ENCODE results near the gene OSER1. TPM values are rescaled to one million over a fixed set of nuclear protein-coding genes. Genes with fewer than 3 reads are reported as not detected.

The OSER1 gene
- total RNA-seq, 1 experiment from 2014 or later = 24.3 TPM

DNA sequence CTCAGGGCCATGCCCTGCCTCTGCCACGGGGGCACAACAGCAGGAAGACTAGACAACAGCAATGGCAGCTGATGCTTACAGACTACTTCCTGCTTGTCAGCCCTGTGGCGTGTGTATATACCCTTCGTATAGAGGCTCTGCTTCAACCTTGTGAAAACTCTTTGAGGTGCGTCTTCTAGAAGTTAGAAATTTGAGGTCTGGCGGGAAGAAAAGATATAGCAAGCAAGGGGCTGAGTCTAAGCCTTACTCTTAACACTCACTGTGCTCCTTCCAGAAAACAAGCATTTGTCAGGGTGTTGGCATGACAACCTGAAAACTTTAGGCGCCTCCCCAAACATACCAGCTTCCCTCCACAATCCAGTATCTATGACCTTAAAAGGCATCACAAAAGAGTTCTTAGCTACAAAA lies 56.9 kb downstream of the OSER1 start:
- CTCF ChIA-PET = interaction anchor here (1.0 to 1.9 kb wide), 3 partner anchors 16 to 70 kb away, joined by 4 to 7 read pairs (median 4); no protein-coding TSS in a partner anchor
- no peaks in the 10 kb centered on the region for H3K36me3 Mint-ChIP-seq
- no peaks in the 10 kb centered on the region for H3K4me1 Mint-ChIP-seq
- no peak overlapping the region for H3K27ac Mint-ChIP-seq
- POLR2A ChIA-PET = interaction anchor here (1.1 kb wide), 1 partner anchor 17 kb away, joined by 3 read pairs; no protein-coding TSS in a partner anchor
- no peak overlapping the region for H3K4me3 Mint-ChIP-seq
- no peak for TF ChIP-seq GABPB1 (CRISPR knock-in tag; IDR thresholded peaks at IDR 0.05)
- no peak for TF ChIP-seq ZNF416 (CRISPR knock-in tag; IDR thresholded peaks at IDR 0.05)
- no peak for TF ChIP-seq SMAD4 (CRISPR knock-in tag; IDR thresholded peaks at IDR 0.05)
- TF ChIP-seq ZNF281 (CRISPR knock-in tag; IDR thresholded peaks at IDR 0.05) = no peak
- TF ChIP-seq, protein P1, sequence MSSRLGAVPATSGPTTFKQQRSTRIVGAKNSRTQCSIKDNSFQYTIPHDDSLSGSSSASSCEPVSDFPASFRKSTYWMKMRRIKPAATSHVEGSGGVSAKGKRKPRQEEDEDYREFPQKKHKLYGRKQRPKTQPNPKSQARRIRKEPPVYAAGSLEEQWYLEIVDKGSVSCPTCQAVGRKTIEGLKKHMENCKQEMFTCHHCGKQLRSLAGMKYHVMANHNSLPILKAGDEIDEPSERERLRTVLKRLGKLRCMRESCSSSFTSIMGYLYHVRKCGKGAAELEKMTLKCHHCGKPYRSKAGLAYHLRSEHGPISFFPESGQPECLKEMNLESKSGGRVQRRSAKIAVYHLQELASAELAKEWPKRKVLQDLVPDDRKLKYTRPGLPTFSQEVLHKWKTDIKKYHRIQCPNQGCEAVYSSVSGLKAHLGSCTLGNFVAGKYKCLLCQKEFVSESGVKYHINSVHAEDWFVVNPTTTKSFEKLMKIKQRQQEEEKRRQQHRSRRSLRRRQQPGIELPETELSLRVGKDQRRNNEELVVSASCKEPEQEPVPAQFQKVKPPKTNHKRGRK (CRISPR knock-in tag; IDR thresholded peaks at IDR 0.05; ENCODE audit: borderline replicate concordance) = no peak
- no peak for TF ChIP-seq TEAD1 (CRISPR knock-in tag; IDR thresholded peaks at IDR 0.05)
- TF ChIP-seq GRHL2 (CRISPR knock-in tag; IDR thresholded peaks at IDR 0.05; ENCODE audit: insufficient replicate concordance, severe bottlenecking) = no peak
- TF ChIP-seq, protein P2, sequence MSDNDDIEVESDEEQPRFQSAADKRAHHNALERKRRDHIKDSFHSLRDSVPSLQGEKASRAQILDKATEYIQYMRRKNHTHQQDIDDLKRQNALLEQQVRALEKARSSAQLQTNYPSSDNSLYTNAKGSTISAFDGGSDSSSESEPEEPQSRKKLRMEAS (CRISPR knock-in tag; IDR thresholded peaks at IDR 0.05) = no peak
- TF ChIP-seq CREB1 (CRISPR knock-in tag; IDR thresholded peaks at IDR 0.05) = no peak
- TF ChIP-seq OVOL2 (CRISPR knock-in tag; IDR thresholded peaks at IDR 0.05; ENCODE audit: borderline replicate concordance) = no peak
- TF ChIP-seq ZNF423 (CRISPR knock-in tag; IDR thresholded peaks at IDR 0.05) = no peak
- TF ChIP-seq AFF4 (CRISPR knock-in tag; IDR thresholded peaks at IDR 0.05; ENCODE audit: borderline replicate concordance) = no peak
- no peak for TF ChIP-seq PRRX2 (CRISPR knock-in tag; IDR thresholded peaks at IDR 0.05)
- ATAC-seq (no peak), DNase-seq (ENCODE audit: low spot score) (no peak)
- H3K27me3 Mint-ChIP-seq (ENCODE audit: low read depth) = no peaks in the 10 kb centered on the region
- H3K9me3 Mint-ChIP-seq = no peaks in the 10 kb centered on the region

DNA sequence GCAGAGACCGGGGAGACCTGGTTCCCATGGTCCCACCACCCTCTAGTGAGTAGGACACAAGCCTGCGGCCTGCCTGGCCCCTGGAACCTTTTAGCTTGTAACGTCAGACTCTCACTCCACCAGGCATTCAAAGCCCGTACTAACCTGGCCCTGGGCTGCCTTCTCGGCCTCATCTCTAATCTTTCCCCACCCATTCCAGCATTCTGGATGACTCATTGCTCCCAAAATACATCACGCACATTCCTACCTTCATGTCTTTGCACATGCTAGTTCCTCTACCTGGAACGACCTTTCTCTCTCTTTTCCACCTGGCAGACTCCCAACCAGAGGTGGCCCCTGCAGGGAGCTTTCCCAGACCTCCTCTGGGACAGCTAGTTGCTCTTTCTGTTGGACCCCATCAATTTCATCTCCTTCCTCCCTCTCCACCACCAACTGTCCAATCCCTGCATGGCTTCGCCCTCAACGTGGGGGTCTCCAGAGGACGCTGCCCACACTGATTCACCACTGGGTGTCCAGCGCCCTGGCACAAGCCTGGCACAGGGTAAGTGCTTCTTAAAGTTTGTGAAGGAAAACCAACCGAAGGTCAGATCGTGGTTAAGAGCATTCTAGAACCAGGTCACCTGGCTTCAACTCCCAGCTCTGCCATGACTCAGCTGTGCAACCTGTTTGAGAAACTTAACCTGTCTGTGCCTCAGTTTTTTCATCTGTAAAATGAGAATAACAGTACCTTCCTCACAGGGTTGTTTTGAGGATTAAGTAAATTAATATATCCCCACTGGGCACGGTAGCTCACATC lies 58.8 kb downstream of the OSER1 start:
- H3K4me1 Mint-ChIP-seq = no peaks in the 10 kb centered on the region
- no peak for ATAC-seq
- DNase-seq (ENCODE audit: low spot score) = no peak
- TF ChIP-seq MYBL2 (CRISPR knock-in tag; IDR thresholded peaks at IDR 0.05) (no peak), FOXK1 (CRISPR knock-in tag; IDR thresholded peaks at IDR 0.05) (no peak), FOXP1 (CRISPR knock-in tag; IDR thresholded peaks at IDR 0.05; ENCODE audit: borderline replicate concordance) (no peak), ZNF219 (CRISPR knock-in tag; IDR thresholded peaks at IDR 0.05; ENCODE audit: borderline replicate concordance) (no peak), TEAD4 (CRISPR knock-in tag; IDR thresholded peaks at IDR 0.05) (no peak), FOXJ3 (CRISPR knock-in tag; IDR thresholded peaks at IDR 0.05; ENCODE audit: borderline replicate concordance) (no peak), ATF6 (CRISPR knock-in tag; IDR thresholded peaks at IDR 0.05) (no peak), ZNF416 (CRISPR knock-in tag; IDR thresholded peaks at IDR 0.05) (no peak)
- TF ChIP-seq, protein P3, sequence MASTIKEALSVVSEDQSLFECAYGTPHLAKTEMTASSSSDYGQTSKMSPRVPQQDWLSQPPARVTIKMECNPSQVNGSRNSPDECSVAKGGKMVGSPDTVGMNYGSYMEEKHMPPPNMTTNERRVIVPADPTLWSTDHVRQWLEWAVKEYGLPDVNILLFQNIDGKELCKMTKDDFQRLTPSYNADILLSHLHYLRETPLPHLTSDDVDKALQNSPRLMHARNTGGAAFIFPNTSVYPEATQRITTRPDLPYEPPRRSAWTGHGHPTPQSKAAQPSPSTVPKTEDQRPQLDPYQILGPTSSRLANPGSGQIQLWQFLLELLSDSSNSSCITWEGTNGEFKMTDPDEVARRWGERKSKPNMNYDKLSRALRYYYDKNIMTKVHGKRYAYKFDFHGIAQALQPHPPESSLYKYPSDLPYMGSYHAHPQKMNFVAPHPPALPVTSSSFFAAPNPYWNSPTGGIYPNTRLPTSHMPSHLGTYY (CRISPR knock-in tag; IDR thresholded peaks at IDR 0.05) = no peak
- TF ChIP-seq, protein P2 (CRISPR knock-in tag; IDR thresholded peaks at IDR 0.05) = no peak

More for the DNA sequence above, 58.8 kb downstream of the OSER1 start:
- ChIA-PET CTCF (interaction anchor here (0.8 kb wide), 1 partner anchor 13 kb away, joined by 3 read pairs; no protein-coding TSS in a partner anchor), POLR2A (no interaction called here)
- Mint-ChIP-seq H3K27me3 (ENCODE audit: low read depth) (no peaks in the 10 kb centered on the region), H3K36me3 (no peaks in the 10 kb centered on the region), H3K9me3 (no peaks in the 10 kb centered on the region), H3K4me3 (no peak overlapping the region), H3K27ac (no peak overlapping the region)
